PFSK-1 (cell line): ENCODE measurements around the gene TEX2.

ENCODE experiments used
- POLR2AphosphoS5 ChIP-seq: IDR thresholded peaks from 2 replicates; pipeline ENCODE4 v1.6.1; 2012; ENCODE audit warnings: low read depth, mild to moderate bottlenecking, control low read depth, low read length, moderate library complexity
- TAF1 ChIP-seq: IDR thresholded peaks from 2 replicates; pipeline ENCODE4 v1.6.1; 2012; ENCODE audit warnings: low read length, control low read depth, borderline replicate concordance; ENCODE audit not compliant: insufficient read depth
- TF ChIP-seq, protein P1 (sequence below), 2 experiments: IDR thresholded peaks; 2 replicates each; pipeline versions ENCODE4 v1.6.1 to v1.8.0; 2011 to 2012; ENCODE audit warnings: low read depth in 2 of 2, low read length in 2 of 2, control low read depth in 1 of 2, inconsistent platforms in 1 of 2, mild to moderate bottlenecking in 1 of 2, moderate library complexity in 1 of 2; ENCODE audit not compliant: insufficient read depth in 1 of 2

DNA sequence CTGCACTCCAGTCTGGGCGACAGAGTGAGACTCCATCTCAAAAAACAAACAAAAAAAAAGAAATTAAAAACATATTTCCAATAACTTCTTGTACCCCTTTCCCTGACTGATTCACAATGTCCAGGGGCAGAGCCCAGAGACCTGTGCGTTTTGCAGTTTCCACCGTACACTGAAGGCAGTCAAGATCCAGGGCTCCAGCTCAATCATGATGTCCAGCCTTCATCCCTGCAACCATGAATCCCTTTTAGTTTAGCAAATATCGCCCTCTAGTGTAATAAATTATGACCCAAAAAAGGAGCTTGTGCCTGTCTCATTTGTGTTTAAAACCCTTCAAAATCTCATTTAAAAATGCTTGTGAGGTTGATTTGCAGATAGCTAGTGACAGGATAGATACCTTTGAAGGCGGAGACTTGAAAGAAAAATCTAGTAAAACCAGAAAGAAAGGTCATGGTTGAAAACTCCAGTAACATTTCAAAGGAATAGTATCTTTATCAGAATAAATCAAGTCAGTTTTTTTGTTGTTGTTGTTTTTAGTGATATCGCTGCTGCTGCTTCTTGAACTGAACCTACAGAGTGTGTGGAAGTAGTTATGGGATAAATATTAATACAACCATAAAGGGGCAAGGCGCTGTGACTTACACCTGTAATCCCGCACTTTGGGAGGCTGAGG, 129.4 kb downstream of the TEX2 start:
- TF ChIP-seq POLR2AphosphoS5 (no peak), TAF1 (no peak)
- TF ChIP-seq, protein P1, sequence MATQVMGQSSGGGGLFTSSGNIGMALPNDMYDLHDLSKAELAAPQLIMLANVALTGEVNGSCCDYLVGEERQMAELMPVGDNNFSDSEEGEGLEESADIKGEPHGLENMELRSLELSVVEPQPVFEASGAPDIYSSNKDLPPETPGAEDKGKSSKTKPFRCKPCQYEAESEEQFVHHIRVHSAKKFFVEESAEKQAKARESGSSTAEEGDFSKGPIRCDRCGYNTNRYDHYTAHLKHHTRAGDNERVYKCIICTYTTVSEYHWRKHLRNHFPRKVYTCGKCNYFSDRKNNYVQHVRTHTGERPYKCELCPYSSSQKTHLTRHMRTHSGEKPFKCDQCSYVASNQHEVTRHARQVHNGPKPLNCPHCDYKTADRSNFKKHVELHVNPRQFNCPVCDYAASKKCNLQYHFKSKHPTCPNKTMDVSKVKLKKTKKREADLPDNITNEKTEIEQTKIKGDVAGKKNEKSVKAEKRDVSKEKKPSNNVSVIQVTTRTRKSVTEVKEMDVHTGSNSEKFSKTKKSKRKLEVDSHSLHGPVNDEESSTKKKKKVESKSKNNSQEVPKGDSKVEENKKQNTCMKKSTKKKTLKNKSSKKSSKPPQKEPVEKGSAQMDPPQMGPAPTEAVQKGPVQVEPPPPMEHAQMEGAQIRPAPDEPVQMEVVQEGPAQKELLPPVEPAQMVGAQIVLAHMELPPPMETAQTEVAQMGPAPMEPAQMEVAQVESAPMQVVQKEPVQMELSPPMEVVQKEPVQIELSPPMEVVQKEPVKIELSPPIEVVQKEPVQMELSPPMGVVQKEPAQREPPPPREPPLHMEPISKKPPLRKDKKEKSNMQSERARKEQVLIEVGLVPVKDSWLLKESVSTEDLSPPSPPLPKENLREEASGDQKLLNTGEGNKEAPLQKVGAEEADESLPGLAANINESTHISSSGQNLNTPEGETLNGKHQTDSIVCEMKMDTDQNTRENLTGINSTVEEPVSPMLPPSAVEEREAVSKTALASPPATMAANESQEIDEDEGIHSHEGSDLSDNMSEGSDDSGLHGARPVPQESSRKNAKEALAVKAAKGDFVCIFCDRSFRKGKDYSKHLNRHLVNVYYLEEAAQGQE (IDR thresholded peaks at IDR 0.05; ENCODE audit: insufficient read depth in 1 of 2, low read depth in 2 of 2, low read length in 2 of 2) = no peak
